Tibial nerve (tissue), 3 donors: ENCODE measurements around the gene GRXCR1.

Experiments used
- CTCF ChIP-seq, 5 experiments: fragments of 200-600 bp in 3 of 5; fragments of 450-650 bp in 2 of 5; sonication (generic) in 3 of 5; IDR thresholded peaks; one replicate each; pipeline ENCODE4 v1.5.1; 2016 to 2019; ENCODE audit warnings: antibody characterized with exemption in 5 of 5, mild to moderate bottlenecking in 3 of 5, moderate library complexity in 2 of 5
- POLR2A ChIP-seq, 2 donors: fragments of 450-650 bp; IDR thresholded peaks; one replicate each; pipeline ENCODE4 v1.6.1; 2017; ENCODE audit warnings: antibody characterized with exemption in 2 of 2, mild to moderate bottlenecking in 2 of 2, moderate library complexity in 2 of 2

- TF ChIP-seq CTCF (IDR thresholded peaks at IDR 0.05) (no peak), POLR2A (IDR thresholded peaks at IDR 0.05) (no peak)
These were observed 869 bp upstream of the GRXCR1 start for GRCh38 chr4:42891644-42892043.
